Liver (tissue), 9 donors: ENCODE data around the gene KCNQ1. TPM values are rescaled to one million over a fixed set of nuclear protein-coding genes. Genes with fewer than 3 reads are reported as not detected.

Experiments
- DNase-seq: peaks from one replicate; pipeline ENCODE4 v3.0.0-alpha.2; 2017; ENCODE audit warnings: low spot score
- H3K27ac ChIP-seq, 2 donors: one replicate each; pipeline ENCODE4 v1.7.0; 2013; ENCODE audit warnings: inconsistent platforms in 2 of 2, low read length in 2 of 2, control low read depth in 1 of 2, low read depth in 1 of 2, mild to moderate bottlenecking in 1 of 2
- H3K27me3 ChIP-seq, 4 donors: one replicate each; pipeline versions ENCODE4 v1.6.1 to v1.7.0; 2013; ENCODE audit warnings: low read length in 3 of 4, inconsistent platforms in 1 of 4, mild to moderate bottlenecking in 1 of 4, moderate library complexity in 1 of 4; ENCODE audit not compliant: control insufficient read depth in 4 of 4, insufficient read depth in 4 of 4
- H3K36me3 ChIP-seq, 4 donors: one replicate each; pipeline versions ENCODE4 v1.6.1 to v1.7.0; 2013; ENCODE audit warnings: low read length in 3 of 4, mild to moderate bottlenecking in 3 of 4, low read depth in 1 of 4, moderate library complexity in 1 of 4; ENCODE audit not compliant: control insufficient read depth in 4 of 4, insufficient read depth in 3 of 4
- H3K4me1 ChIP-seq, 4 donors: one replicate each; pipeline versions ENCODE4 v1.6.1 to v1.7.0; 2013; ENCODE audit warnings: low read length in 3 of 4, mild to moderate bottlenecking in 3 of 4, moderate library complexity in 1 of 4; ENCODE audit not compliant: control insufficient read depth in 4 of 4, insufficient read depth in 4 of 4
- H3K4me3 ChIP-seq, 3 donors: one replicate each; pipeline versions ENCODE4 v1.6.1 to v1.7.0; 2013; ENCODE audit warnings: low read length in 3 of 3, control low read depth in 1 of 3, low read depth in 1 of 3, mild to moderate bottlenecking in 1 of 3
- H3K9ac ChIP-seq, 2 donors: one replicate each; pipeline ENCODE4 v1.7.0; 2013; ENCODE audit warnings: low read length in 2 of 2, mild to moderate bottlenecking in 2 of 2, moderate library complexity in 2 of 2, control low read depth in 1 of 2, low read depth in 1 of 2
- H3K9me3 ChIP-seq, 4 donors: one replicate each; pipeline versions ENCODE4 v1.6.1 to v1.7.0; 2013; ENCODE audit warnings: low read length in 3 of 4; ENCODE audit not compliant: control insufficient read depth in 4 of 4
- EGR1 ChIP-seq, 2 donors: IDR thresholded peaks; 2 replicates each; pipeline ENCODE4 v1.6.1; 2016 to 2018; ENCODE audit warnings: antibody characterized with exemption in 2 of 2, low read depth in 2 of 2
- FOXA1 ChIP-seq: IDR thresholded peaks from 2 replicates; pipeline ENCODE4 v1.6.1; 2016; ENCODE audit warnings: antibody characterized with exemption
- FOXA2 ChIP-seq: IDR thresholded peaks from 2 replicates; pipeline ENCODE4 v1.6.1; 2016; ENCODE audit warnings: antibody characterized with exemption
- GABPA ChIP-seq, 2 donors: IDR thresholded peaks in 1 of 2; conservative IDR thresholded peaks in 1 of 2; 2 replicates each; pipeline ENCODE4 v1.6.1; 2016; ENCODE audit warnings: antibody characterized with exemption in 2 of 2, mild to moderate bottlenecking in 1 of 2, moderate library complexity in 1 of 2
- HNF4G ChIP-seq: IDR thresholded peaks from 2 replicates; pipeline ENCODE4 v1.6.1; 2016; ENCODE audit warnings: antibody characterized with exemption
- JUND ChIP-seq, 2 donors: IDR thresholded peaks; 2 replicates each; pipeline ENCODE4 v1.6.1; 2016; ENCODE audit warnings: antibody characterized with exemption in 2 of 2
- NR2F2 ChIP-seq: IDR thresholded peaks from 2 replicates; pipeline ENCODE4 v1.6.1; 2016; ENCODE audit warnings: antibody characterized with exemption
- RAD21 ChIP-seq, 2 donors: IDR thresholded peaks; 2 replicates each; pipeline ENCODE4 v1.6.1; 2016; ENCODE audit warnings: antibody characterized with exemption in 2 of 2, mild to moderate bottlenecking in 2 of 2
- RXRA ChIP-seq, 2 donors: IDR thresholded peaks; 2 replicates each; pipeline ENCODE4 v1.6.1; 2017 to 2018; ENCODE audit warnings: antibody characterized with exemption in 2 of 2, mild to moderate bottlenecking in 1 of 2
- SP1 ChIP-seq: IDR thresholded peaks from 2 replicates; pipeline ENCODE4 v1.6.1; 2018; ENCODE audit warnings: antibody characterized with exemption, mild to moderate bottlenecking
- YY1 ChIP-seq: IDR thresholded peaks from 2 replicates; pipeline ENCODE4 v1.6.1; 2016; ENCODE audit warnings: antibody characterized with exemption, mild to moderate bottlenecking
- WGBS: extraction: QIAGEN DNeasy Blood & Tissue Kit; methylation state at CpG from one replicate; pipeline ENCODE4 v1.1.7; 2013; 5-methylcytosine and 5-hydroxymethylcytosine counted together
- polyA plus RNA-seq, 2 donors: library from polyadenylated mRNA; stranded (reverse) in 1 of 2; unstranded in 1 of 2; fragments of 200-250 nt in 1 of 2; fragments of >200 nt in 1 of 2; fragmentation: Nextera tagmentation in 1 of 2; extraction: Ambion mirVana in 1 of 2; gene quantifications; one replicate each; pipeline versions ENCODE4 v1.2.1 to v1.2.3, GENCODE V29; 2013 to 2015
- total RNA-seq, 2 donors: library from RNA; depleted of rRNA; stranded (reverse); fragments of >200 nt; gene quantifications; one replicate each; pipeline ENCODE4 v1.2.3, GENCODE V29; 2014
- TF ChIP-seq, protein P1 (sequence below): IDR thresholded peaks from 2 replicates; pipeline ENCODE4 v1.6.1; 2016; ENCODE audit warnings: antibody characterized with exemption
- TF ChIP-seq, protein P2 (sequence below): IDR thresholded peaks from 2 replicates; pipeline ENCODE4 v1.6.1; 2016; ENCODE audit warnings: antibody characterized with exemption
- TF ChIP-seq, protein P3 (sequence below): IDR thresholded peaks from 2 replicates; pipeline ENCODE4 v1.6.1; 2016; ENCODE audit warnings: antibody characterized with exemption
- TF ChIP-seq, protein P4 (sequence below): fragments of 150-350 bp; IDR thresholded peaks from 2 replicates; pipeline ENCODE4 v1.5.1; 2017; ENCODE audit warnings: improper control_type of control experiment, low read depth, low read length; ENCODE audit not compliant: missing input control
- TF ChIP-seq, protein P5 (sequence below): IDR thresholded peaks from 2 replicates; pipeline ENCODE4 v1.6.1; 2016; ENCODE audit warnings: antibody characterized with exemption, mild to moderate bottlenecking
- donor health status: healthy.
- donor health status: healthy.
- donor health status: healthy.
- donor health status: healthy.
- donor health status: healthy.

Gene KCNQ1
- total and polyA plus RNA-seq, 4 donors: 0.31 to 2.2 (median 1.5) TPM

DNA sequence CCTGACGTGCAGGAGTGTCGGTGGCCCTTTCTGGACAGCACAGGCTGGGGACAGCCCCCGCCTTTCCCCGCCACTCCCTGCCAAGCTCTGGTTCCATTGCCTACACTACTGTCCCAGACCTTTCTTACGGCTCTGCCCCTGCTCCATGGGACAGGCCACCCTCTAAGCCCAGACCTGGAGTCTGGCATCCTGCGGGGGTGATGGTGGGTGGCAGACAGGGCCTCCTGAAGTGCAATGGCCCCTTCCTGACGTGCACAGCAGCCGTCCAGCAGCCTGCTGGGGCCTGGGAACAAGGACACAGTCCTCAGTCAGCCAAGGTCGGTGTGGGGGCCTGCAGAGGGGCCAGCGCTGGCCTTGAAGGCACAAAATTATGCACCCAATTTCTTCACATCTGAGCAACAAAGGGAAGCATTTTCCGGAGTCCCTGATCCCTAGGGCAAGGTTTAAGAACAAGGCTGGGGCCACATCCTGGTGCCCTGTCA is 334.7 kb downstream of the KCNQ1 start:
- 74% methylated on average over 11 of the region's 11 CpGs for WGBS
- no peaks in the 10 kb centered on the region for H3K36me3 ChIP-seq
- H3K9ac ChIP-seq: no peak overlapping the region
- TF ChIP-seq, protein P1, sequence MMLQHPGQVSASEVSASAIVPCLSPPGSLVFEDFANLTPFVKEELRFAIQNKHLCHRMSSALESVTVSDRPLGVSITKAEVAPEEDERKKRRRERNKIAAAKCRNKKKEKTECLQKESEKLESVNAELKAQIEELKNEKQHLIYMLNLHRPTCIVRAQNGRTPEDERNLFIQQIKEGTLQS: no peak
- no peak for TF ChIP-seq JUND (IDR thresholded peaks at IDR 0.05)
- TF ChIP-seq SP1: no peak
- no peak for TF ChIP-seq GABPA (IDR thresholded peaks at IDR 0.05 in 1 of 2, conservative IDR thresholded peaks at IDR 0.05 in 1 of 2)
- no peak for TF ChIP-seq HNF4G
- TF ChIP-seq RXRA (IDR thresholded peaks at IDR 0.05): no peak
- TF ChIP-seq, protein P2, sequence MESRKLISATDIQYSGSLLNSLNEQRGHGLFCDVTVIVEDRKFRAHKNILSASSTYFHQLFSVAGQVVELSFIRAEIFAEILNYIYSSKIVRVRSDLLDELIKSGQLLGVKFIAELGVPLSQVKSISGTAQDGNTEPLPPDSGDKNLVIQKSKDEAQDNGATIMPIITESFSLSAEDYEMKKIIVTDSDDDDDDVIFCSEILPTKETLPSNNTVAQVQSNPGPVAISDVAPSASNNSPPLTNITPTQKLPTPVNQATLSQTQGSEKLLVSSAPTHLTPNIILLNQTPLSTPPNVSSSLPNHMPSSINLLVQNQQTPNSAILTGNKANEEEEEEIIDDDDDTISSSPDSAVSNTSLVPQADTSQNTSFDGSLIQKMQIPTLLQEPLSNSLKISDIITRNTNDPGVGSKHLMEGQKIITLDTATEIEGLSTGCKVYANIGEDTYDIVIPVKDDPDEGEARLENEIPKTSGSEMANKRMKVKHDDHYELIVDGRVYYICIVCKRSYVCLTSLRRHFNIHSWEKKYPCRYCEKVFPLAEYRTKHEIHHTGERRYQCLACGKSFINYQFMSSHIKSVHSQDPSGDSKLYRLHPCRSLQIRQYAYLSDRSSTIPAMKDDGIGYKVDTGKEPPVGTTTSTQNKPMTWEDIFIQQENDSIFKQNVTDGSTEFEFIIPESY: no peak
- no peaks in the 10 kb centered on the region for H3K9me3 ChIP-seq
- no peaks in the 10 kb centered on the region for H3K27me3 ChIP-seq
- peak overlapping the region in 1 of 2 donors; percentile 35 for H3K27ac ChIP-seq
- no peak overlapping the region for H3K4me3 ChIP-seq
- peaks cover 6 to 18% (median 11%) of the 10 kb centered on the region in 4 donors for H3K4me1 ChIP-seq
- DNase-seq: peak; percentile 67

DNA sequence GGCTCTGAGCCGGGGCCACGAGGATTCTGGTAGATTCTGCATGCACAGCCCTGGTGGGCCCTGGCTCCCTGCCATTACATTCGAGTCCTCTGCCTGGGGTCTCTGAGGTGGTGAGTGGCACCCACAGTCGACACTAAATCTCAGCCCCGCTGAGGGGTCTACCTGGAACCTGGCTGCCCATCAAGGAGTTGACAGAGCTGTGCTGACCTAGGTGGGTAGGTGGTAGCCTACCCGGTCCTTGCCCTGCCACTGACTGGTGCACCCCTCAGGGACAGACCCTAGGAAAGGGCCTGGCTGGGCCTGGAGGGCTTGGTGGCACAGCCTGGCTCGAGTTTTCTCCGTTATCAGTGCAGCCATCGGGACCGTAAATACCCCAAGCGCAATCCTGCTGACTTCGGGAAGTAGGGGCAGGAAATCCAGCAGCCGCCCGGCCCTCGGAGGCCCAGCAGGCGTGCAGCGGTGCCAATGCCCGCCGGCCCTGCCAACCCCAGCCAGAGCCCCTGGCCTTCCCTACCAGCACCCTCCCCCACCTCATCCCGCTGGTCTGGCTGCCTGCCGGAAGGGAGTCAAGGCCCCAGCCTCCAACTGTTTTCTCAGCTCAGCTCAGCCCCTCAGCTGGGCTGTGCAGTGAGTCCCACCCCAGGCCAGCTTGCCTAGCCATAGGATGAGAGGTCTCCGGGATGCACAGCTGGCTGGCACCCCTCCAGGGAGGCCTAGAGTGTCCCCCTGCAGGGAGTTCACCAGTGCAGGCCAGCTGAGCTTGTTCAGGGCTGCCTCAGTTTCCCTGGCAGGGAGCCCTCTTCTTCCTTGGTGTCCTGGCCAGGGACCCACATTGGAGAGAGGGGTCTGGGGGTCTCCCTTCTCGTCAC is 335.4 kb downstream of the KCNQ1 start:
- DNase-seq: peak; percentile 51
- Histone ChIP-seq H3K27me3 (no peaks in the 10 kb centered on the region), H3K4me1 (peaks cover 6 to 18% (median 11%) of the 10 kb centered on the region in 4 donors), H3K9me3 (no peaks in the 10 kb centered on the region), H3K36me3 (no peaks in the 10 kb centered on the region), H3K27ac (peak overlapping the region in 1 of 2 donors; percentile 35), H3K4me3 (no peak overlapping the region), H3K9ac (no peak overlapping the region)
- TF ChIP-seq, protein P1: no peak
- TF ChIP-seq JUND (IDR thresholded peaks at IDR 0.05): no peak
- TF ChIP-seq RXRA (IDR thresholded peaks at IDR 0.05): no peak
- TF ChIP-seq FOXA2: no peak
- TF ChIP-seq, protein P3, sequence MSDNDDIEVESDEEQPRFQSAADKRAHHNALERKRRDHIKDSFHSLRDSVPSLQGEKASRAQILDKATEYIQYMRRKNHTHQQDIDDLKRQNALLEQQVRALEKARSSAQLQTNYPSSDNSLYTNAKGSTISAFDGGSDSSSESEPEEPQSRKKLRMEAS: no peak
- 68% methylated on average over 23 of the region's 23 CpGs for whole genome bisulfite sequencing

DNA sequence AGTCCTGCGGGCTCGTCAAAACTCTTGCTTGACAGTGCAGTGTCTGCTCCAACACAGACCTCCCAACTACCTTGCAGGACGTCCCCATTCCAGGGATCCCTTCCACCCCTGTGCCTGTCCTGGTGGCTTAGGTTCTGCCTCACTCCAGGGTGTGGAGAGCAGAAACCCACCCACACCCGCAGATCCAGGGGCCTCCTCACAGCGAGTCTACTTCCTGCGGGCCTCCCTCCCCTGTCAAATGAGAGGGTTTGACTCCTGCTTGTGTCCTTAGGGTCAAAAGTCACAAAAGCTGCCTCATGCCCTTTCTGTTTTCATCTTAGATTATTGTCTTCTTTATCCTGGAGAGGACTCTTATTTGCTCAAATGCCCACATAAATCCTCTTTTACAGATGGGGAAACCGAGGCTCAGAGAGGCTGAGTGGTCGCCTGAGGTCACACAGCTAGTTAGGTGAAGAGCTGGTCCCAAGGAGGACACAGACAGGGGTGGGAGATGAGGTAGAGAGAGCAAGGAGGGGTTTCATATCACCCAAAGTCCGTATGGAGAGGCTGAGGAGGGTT is 336.1 kb downstream of the KCNQ1 start:
- H3K27ac ChIP-seq: no peak overlapping the region
- H3K4me3 ChIP-seq: no peak overlapping the region
- H3K36me3 ChIP-seq: no peaks in the 10 kb centered on the region
- H3K4me1 ChIP-seq: peaks cover 6 to 18% (median 11%) of the 10 kb centered on the region in 4 donors
- H3K9me3 ChIP-seq: no peaks in the 10 kb centered on the region
- DNase-seq: peak; percentile 31
- no peak overlapping the region for H3K9ac ChIP-seq
- no peaks in the 10 kb centered on the region for H3K27me3 ChIP-seq
- TF ChIP-seq NR2F2 (no peak), FOXA2 (no peak), SP1 (no peak), HNF4G (no peak), JUND (IDR thresholded peaks at IDR 0.05) (no peak), RAD21 (IDR thresholded peaks at IDR 0.05) (no peak), EGR1 (IDR thresholded peaks at IDR 0.05; ENCODE audit: low read depth in 2 of 2) (no peak), RXRA (IDR thresholded peaks at IDR 0.05) (no peak), YY1 (no peak), FOXA1 (no peak)
- TF ChIP-seq, protein P4, sequence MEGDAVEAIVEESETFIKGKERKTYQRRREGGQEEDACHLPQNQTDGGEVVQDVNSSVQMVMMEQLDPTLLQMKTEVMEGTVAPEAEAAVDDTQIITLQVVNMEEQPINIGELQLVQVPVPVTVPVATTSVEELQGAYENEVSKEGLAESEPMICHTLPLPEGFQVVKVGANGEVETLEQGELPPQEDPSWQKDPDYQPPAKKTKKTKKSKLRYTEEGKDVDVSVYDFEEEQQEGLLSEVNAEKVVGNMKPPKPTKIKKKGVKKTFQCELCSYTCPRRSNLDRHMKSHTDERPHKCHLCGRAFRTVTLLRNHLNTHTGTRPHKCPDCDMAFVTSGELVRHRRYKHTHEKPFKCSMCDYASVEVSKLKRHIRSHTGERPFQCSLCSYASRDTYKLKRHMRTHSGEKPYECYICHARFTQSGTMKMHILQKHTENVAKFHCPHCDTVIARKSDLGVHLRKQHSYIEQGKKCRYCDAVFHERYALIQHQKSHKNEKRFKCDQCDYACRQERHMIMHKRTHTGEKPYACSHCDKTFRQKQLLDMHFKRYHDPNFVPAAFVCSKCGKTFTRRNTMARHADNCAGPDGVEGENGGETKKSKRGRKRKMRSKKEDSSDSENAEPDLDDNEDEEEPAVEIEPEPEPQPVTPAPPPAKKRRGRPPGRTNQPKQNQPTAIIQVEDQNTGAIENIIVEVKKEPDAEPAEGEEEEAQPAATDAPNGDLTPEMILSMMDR: no peak
- TF ChIP-seq, protein P5, sequence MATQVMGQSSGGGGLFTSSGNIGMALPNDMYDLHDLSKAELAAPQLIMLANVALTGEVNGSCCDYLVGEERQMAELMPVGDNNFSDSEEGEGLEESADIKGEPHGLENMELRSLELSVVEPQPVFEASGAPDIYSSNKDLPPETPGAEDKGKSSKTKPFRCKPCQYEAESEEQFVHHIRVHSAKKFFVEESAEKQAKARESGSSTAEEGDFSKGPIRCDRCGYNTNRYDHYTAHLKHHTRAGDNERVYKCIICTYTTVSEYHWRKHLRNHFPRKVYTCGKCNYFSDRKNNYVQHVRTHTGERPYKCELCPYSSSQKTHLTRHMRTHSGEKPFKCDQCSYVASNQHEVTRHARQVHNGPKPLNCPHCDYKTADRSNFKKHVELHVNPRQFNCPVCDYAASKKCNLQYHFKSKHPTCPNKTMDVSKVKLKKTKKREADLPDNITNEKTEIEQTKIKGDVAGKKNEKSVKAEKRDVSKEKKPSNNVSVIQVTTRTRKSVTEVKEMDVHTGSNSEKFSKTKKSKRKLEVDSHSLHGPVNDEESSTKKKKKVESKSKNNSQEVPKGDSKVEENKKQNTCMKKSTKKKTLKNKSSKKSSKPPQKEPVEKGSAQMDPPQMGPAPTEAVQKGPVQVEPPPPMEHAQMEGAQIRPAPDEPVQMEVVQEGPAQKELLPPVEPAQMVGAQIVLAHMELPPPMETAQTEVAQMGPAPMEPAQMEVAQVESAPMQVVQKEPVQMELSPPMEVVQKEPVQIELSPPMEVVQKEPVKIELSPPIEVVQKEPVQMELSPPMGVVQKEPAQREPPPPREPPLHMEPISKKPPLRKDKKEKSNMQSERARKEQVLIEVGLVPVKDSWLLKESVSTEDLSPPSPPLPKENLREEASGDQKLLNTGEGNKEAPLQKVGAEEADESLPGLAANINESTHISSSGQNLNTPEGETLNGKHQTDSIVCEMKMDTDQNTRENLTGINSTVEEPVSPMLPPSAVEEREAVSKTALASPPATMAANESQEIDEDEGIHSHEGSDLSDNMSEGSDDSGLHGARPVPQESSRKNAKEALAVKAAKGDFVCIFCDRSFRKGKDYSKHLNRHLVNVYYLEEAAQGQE: no peak
- TF ChIP-seq, protein P3: no peak
- TF ChIP-seq, protein P1: no peak
- WGBS: 63% methylated on average over 9 of the region's 9 CpGs
